Measurements from ENCODE around the gene EID3. TPM values are rescaled to one million over a fixed set of nuclear protein-coding genes. Genes with fewer than 3 reads are reported as not detected.
"Not testable (repeated sequence)": the region's sequence is repeated elsewhere in the genome, so short reads cannot be mapped to it uniquely, and the experiment has no call there.

The EID3 gene
- total RNA-seq, 2 donors from 2014 or later: 9.0 to 17.9 TPM

DNA sequence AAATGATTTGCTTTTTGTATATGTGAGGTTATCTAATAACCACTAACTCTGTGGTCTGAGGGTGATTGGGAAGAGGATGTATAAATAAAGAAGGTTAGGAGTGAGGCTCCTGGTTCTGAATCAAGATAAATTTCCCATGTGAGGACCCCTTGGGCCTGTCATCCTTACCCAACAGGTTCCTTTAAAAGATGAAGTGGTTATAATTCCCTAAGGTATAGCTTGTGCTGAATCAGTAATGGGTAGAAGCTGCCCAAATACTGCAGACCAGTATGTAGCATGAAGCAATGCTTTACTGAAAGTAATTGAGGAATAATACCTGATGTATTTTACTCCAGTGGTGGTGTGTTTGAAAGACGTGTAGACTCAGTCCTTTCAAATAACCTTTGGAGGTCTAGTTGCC is 8.7 kb downstream of the EID3 start:
- Mint-ChIP-seq H3K4me3 (no peak overlapping the region), H3K27me3 (no peaks in the 10 kb centered on the region), H3K27ac (no peak overlapping the region), H3K36me3 (peaks cover 17% of the 10 kb centered on the region), H3K9me3 (no peaks in the 10 kb centered on the region), H3K4me1 (ENCODE audit: low read depth in 2 of 2) (peaks cover 7 to 10% of the 10 kb centered on the region in 2 donors)
- ATAC-seq (no peak), DNase-seq (ENCODE audit: low spot score) (no peak)

DNA sequence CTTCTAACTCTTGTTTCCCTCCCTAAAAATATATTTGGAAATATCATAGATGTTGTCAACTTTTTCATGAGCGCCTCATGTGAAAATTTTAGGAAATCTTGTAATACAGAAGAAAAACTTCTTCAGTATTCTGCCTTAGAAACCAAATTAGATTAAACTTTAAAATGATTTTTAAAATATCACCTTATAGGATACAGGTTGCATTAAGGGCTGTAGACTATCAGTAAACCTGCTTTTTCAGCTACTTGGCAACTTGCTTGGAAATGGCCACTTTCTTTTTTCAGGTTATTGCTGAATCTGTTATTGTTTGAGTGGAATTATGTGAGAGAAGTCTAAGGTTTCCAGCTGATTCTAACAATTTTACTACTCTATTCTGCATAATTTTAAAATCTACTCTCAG is 9.1 kb downstream of the EID3 start:
- Mint-ChIP-seq H3K4me3 (no peak overlapping the region), H3K9me3 (no peaks in the 10 kb centered on the region), H3K36me3 (peaks cover 17% of the 10 kb centered on the region), H3K27me3 (no peaks in the 10 kb centered on the region), H3K4me1 (ENCODE audit: low read depth in 2 of 2) (peaks cover 4 to 6% of the 10 kb centered on the region in 2 donors), H3K27ac (no peak overlapping the region)
- DNase-seq (ENCODE audit: low spot score): no peak
- ATAC-seq: no peak

DNA sequence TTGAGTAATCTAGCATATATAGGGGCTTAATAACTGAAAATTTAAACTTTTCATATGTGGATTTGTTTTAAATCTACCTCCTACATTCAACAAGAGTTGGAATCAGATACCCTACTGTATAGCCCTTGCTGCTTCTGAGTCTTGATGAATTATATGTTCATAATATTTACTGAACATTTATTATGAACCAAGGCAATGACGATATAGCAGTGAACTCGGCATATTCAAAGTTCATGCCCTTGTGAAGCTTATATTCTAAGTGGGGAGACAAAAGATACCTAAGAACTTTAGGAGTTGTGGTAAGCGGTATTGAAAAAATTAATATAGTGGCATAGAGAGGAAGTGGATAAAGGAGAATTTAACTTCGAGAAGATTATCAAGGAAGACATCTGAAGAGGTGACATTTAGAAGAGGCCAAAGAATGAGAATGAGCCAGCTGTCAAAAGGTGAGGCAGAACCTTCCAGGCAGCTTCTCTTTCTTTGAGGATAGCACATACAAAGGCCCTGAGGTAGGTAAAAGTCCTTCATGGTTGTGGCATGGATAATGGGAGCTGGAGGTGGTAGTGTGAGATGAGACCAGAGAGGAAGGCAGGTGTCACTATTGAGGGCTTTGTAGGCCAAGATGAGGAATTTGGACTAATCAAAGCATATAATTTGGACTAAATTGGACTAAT is 10.2 kb downstream of the EID3 start:
- ATAC-seq (no peak), DNase-seq (ENCODE audit: low spot score) (no peak)
- Mint-ChIP-seq H3K9me3 (no peaks in the 10 kb centered on the region), H3K27me3 (no peaks in the 10 kb centered on the region), H3K4me3 (no peak overlapping the region), H3K27ac (peak overlapping the region; percentile 1 to 13), H3K36me3 (peaks cover 17% of the 10 kb centered on the region), H3K4me1 (ENCODE audit: low read depth in 2 of 2) (peaks cover 4 to 6% of the 10 kb centered on the region in 2 donors)

DNA sequence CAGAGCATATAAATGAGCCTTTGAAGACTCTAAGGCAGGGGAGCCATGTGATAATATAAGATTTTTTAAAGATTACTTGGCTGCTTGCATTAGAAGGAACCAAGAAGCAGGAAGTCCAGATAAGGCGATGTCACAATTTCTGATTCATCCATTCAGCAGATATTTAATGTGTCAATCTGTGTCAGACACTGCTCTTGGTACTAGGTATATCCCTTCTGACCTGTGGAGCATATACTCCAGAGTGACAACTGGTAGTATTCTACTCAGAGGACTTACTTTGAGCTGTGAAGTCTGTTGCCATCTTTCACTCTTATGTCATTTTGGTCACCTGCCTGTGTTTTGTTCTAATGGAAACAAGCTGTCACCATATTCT is 10.7 kb downstream of the EID3 start:
- no peak for DNase-seq (ENCODE audit: low spot score)
- peaks cover 4 to 6% of the 10 kb centered on the region in 2 donors for H3K4me1 Mint-ChIP-seq (ENCODE audit: low read depth in 2 of 2)
- H3K27ac Mint-ChIP-seq: peak overlapping the region; percentile 1 to 13
- H3K27me3 Mint-ChIP-seq: no peaks in the 10 kb centered on the region
- H3K4me3 Mint-ChIP-seq: no peak overlapping the region
- H3K9me3 Mint-ChIP-seq: no peaks in the 10 kb centered on the region
- peaks cover 20% of the 10 kb centered on the region for H3K36me3 Mint-ChIP-seq
- ATAC-seq: no peak

DNA sequence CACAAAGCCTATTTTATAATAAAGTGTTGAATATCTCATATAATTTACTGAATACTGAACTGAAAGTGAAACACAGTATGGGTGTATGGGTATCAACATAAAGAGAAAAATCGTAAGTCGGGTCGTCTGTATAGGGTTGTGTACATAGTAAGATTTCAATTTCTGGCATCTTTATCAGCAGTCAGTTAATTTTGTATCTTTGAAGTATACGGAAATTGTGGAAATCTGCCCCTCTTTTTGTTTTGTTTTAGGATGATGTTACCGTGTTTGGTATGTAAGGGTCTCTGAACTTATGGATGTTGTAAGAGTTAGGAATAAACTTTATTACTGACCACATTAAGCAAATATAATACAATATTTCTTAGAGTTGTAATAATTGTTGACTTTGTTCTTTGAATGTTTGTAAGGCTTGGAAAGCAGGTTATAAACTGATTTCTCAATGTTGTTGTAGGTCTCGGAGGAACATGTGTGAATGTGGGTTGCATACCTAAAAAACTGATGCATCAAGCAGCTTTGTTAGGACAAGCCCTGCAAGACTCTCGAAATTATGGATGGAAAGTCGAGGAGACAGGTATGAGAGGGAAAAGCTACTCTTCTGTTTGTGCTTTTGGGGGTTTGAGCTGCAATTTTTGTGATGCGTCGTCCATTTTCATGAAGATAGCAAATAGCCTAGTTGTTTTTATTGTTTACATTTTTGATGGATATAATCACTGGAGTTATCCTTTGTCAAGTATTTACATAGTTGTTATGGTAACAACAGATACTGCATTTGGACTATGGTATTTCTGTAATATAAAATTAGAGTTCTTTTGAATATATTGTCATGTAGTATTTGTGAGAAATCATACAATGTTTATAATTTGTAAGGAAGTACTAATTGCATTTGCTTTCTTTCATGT is 12.0 kb downstream of the EID3 start:
- Mint-ChIP-seq H3K27me3 (no peaks in the 10 kb centered on the region), H3K4me3 (no peak overlapping the region), H3K9me3 (no peaks in the 10 kb centered on the region), H3K36me3 (peaks cover 29% of the 10 kb centered on the region), H3K27ac (peak overlapping the region in 1 of 2 donors; percentile 23), H3K4me1 (ENCODE audit: low read depth in 2 of 2) (peaks cover 4 to 6% of the 10 kb centered on the region in 2 donors)
- ATAC-seq: no peak
- DNase-seq (ENCODE audit: low spot score): no peak

DNA sequence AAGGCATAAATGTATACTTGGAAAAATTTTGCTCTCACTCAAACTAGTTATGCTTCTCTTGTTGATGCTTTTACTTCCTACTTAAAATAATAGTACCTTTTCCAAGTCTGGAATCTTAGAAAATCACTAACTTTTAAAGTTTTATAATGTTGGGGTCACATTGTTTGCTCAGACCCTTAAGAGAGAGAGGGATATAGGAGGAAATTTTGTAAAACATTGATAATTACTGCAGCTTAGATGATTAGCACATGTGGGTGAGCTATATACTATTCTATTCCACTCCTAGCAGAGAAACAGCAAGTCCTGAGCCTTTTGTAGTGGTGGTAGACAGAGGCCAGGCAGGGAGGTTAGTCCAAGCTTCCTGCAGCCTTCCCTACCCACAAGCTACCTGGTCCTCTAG is 13.4 kb downstream of the EID3 start:
- H3K36me3 Mint-ChIP-seq: peaks cover 40% of the 10 kb centered on the region
- ATAC-seq: no peak

DNA sequence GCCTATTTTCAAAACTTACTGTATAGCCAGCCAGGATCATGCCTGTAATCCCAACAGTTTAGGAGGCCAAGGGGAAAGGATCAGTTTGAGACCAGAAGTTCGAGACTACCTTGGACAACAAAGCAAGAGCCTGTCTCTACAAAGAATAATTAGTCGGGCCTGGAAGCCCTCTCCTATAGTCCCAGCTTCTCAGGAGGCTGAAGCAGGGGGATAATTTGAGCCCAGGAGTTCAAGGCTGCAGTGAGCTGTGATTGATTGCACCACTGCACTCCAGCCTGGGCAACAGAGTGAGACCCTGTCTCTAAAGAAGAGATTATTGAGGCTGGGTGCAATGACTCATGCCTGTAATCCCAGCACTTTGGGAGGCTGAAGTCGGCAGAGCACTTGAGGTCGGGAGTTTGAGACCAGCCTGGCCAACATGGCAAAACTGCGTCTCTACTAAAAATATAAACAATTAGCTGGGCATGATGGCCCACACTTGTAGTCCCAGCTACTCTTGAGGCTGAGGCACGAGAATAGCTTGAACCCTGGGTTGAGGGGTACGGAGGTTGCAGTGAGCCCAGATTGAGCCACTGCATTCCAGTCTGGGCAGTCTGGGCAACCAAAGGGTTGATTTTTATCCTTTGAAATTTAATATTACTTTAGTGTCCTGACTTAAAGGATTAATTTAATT is 14.1 kb downstream of the EID3 start:
- no peaks in the 10 kb centered on the region for H3K9me3 Mint-ChIP-seq
- H3K27ac Mint-ChIP-seq: no peak overlapping the region
- ATAC-seq (no peak), DNase-seq (ENCODE audit: low spot score) (no peak)
- H3K4me1 Mint-ChIP-seq (ENCODE audit: low read depth in 2 of 2): peaks cover 4 to 6% of the 10 kb centered on the region in 2 donors
- no peak overlapping the region for H3K4me3 Mint-ChIP-seq
- no peaks in the 10 kb centered on the region for H3K27me3 Mint-ChIP-seq
- H3K36me3 Mint-ChIP-seq: peaks cover 43% of the 10 kb centered on the region

More for the DNA sequence above, 13.4 kb downstream of the EID3 start:
- no peaks in the 10 kb centered on the region for H3K9me3 Mint-ChIP-seq
- DNase-seq (ENCODE audit: low spot score): no peak
- H3K4me1 Mint-ChIP-seq (ENCODE audit: low read depth in 2 of 2): peaks cover 4 to 6% of the 10 kb centered on the region in 2 donors
- no peak overlapping the region for H3K4me3 Mint-ChIP-seq
- H3K27me3 Mint-ChIP-seq: no peaks in the 10 kb centered on the region
- no peak overlapping the region for H3K27ac Mint-ChIP-seq

DNA sequence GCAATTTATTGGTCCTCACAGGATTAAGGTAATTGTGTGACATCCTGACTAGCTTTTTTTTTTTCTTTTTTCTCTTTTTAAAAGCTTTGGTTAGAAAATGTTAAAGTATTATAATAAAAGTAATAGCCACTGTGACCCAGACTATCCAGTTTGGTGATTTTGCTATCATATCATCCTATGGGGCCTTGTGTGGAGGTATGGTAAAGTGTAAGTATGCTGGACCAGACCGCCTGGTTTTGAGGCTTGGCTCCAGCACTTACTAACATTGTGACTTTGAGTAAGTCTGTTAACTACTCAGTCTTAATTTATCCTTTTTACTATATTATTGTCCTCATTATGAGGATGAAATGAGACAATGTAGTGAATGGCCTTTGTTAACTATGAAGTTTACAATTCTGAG is 15.5 kb downstream of the EID3 start:
- Mint-ChIP-seq H3K4me1 (ENCODE audit: low read depth in 2 of 2) (peaks cover 0 to under 1% of the 10 kb centered on the region in 2 donors), H3K4me3 (no peak overlapping the region), H3K9me3 (no peaks in the 10 kb centered on the region), H3K27ac (no peak overlapping the region), H3K36me3 (peaks cover 39% of the 10 kb centered on the region), H3K27me3 (no peaks in the 10 kb centered on the region)
- ATAC-seq (no peak), DNase-seq (ENCODE audit: low spot score) (no peak)

DNA sequence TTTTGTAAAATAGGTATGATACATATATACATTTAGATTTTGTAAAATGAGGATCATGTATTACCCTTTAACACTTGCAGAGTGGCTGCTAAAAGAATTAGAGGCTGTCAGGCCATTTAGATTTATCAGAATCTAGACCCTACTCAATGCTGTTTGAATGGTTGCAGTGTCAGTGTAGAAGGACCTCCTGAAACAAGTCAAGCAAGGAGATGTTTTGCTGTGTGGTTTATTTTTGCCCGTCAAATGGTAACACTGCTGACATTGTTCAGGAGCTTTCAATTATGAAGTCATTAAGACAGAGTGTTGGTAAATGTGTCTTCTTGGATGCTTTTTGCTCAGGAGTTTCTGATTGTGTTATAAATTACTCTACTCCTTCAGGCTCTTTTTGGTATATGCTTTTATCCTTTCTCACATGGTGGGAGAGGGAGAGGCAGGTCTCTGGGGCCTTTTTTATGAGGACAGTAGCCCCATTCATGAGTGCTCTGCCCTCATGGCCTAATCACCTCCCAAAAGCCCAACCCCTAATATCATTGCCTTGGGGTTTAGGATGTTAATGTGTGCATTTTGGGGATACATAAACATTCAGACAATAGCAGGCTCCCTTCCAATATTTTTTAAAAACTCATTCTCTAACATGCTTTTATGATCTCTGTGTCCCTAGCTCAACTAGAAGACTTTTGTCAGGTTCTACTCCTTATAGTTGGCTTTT is 16.5 kb downstream of the EID3 start:
- ATAC-seq (no peak), DNase-seq (ENCODE audit: low spot score) (no peak)
- Mint-ChIP-seq H3K4me3 (no peak overlapping the region), H3K27me3 (no peaks in the 10 kb centered on the region), H3K27ac (no peak overlapping the region), H3K4me1 (ENCODE audit: low read depth in 2 of 2) (no peaks in the 10 kb centered on the region), H3K36me3 (peaks cover 45% of the 10 kb centered on the region), H3K9me3 (no peaks in the 10 kb centered on the region)

DNA sequence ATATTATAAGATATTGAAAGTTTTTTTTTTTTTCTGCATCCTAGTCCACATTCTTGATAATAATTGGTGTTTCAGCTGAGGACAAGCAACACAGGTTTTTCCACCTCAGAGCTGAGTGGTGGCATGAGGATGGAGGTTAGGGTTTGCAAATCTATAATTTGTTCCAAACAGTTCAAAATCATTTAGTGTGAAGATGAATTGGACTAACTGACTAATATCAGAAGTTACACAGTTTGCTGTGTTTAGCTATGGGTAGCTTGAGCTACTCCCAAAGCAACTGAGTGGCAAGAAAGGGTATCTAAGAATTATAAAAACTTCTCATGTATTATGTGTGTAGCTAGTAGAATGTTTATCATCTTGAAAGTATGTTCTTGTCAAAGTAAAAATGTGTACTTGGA is 17.1 kb downstream of the EID3 start:
- no peak for ATAC-seq
- Mint-ChIP-seq H3K9me3 (no peaks in the 10 kb centered on the region), H3K27ac (no peak overlapping the region), H3K27me3 (no peaks in the 10 kb centered on the region), H3K4me3 (no peak overlapping the region), H3K36me3 (peaks cover 41% of the 10 kb centered on the region), H3K4me1 (ENCODE audit: low read depth in 2 of 2) (no peaks in the 10 kb centered on the region)
- DNase-seq (ENCODE audit: low spot score): no peak

DNA sequence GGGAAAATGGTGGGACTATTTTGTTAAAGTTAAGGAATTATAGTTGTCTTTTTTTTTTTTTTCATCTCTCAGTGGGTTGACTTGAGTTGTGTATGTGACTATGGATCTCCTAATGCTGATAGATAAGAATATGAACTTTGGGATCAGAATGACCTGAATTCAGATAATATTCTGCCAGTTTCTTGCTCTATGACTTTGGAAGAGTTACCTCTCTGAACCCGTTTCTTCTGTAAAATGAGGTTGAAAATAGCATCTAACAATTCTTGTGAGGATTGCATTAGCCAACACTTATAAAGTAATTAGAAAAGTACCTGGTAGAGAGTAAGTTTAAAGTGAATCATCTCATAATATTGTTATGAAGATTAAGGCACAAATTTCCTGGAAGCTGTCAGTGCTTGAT is 18.4 kb downstream of the EID3 start:
- DNase-seq (ENCODE audit: low spot score) (no peak), ATAC-seq (no peak)
- peaks cover 39% of the 10 kb centered on the region for H3K36me3 Mint-ChIP-seq
- H3K4me1 Mint-ChIP-seq (ENCODE audit: low read depth in 2 of 2): no peaks in the 10 kb centered on the region
- no peak overlapping the region for H3K27ac Mint-ChIP-seq
- no peaks in the 10 kb centered on the region for H3K27me3 Mint-ChIP-seq
- H3K9me3 Mint-ChIP-seq: no peaks in the 10 kb centered on the region
- no peak overlapping the region for H3K4me3 Mint-ChIP-seq

DNA sequence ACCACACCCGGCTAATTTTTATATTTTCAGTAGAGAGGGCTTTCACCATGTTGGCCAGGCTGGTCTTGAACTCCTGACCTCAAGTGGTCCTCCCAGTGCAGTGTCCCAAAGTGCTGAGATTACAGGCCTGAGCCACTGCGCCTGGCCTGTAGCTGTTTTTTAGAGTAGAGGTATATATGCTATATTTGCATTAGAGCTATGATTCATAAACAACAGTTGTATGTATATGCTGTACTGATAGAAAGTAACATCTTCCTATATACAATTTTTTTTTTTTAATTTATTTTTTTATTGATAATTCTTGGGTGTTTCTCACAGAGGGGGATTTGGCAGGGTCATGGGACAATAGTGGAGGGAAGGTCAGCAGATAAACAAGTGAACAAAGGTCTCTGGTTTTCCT is 19.0 kb downstream of the EID3 start:
- not testable (repeated sequence) for H3K4me3 Mint-ChIP-seq; H3K27me3 Mint-ChIP-seq; H3K4me1 Mint-ChIP-seq (ENCODE audit: low read depth in 2 of 2); DNase-seq (ENCODE audit: low spot score); H3K9me3 Mint-ChIP-seq; ATAC-seq; H3K27ac Mint-ChIP-seq
- peaks cover 39% of the 10 kb centered on the region for H3K36me3 Mint-ChIP-seq

DNA sequence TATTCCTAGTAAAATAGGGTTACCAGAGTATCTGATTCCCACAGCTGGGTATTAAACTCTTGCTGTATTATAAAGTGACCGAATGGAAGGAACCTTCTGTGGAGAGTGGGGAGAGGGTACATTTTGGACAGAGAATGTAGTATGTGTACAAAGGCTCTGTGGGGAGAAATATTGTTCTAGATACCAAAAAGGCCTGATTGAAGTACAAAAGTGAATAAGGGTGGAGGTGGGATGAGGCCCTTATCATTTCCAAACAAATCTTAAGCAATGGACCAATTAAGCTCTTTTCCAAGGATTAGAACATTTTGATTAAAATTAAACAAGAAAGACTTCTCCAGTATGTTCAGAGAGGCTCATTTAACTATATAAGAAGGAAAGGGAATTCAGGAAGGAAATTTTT is 20.4 kb downstream of the EID3 start:
- no peak for ATAC-seq
- Mint-ChIP-seq H3K27ac (no peak overlapping the region), H3K36me3 (peaks cover 39% of the 10 kb centered on the region)

More for the DNA sequence above, 20.4 kb downstream of the EID3 start:
- no peaks in the 10 kb centered on the region for H3K27me3 Mint-ChIP-seq
- no peak overlapping the region for H3K4me3 Mint-ChIP-seq
- no peaks in the 10 kb centered on the region for H3K4me1 Mint-ChIP-seq (ENCODE audit: low read depth in 2 of 2)
- DNase-seq (ENCODE audit: low spot score): no peak
- H3K9me3 Mint-ChIP-seq: no peaks in the 10 kb centered on the region

All from natural killer cell treated with Interleukin-12 subunit alpha and Interleukin-12 subunit beta and Interleukin-15 and Interleukin-18, amount 100 ng/mL, for 72 hours (primary cell).